MM.1S (cell line): ENCODE data around the gene XPR1.

Experiments
- CTCF ChIP-seq: fragments of 300-600 bp; sonication (generic); IDR thresholded peaks from 2 replicates; pipeline ENCODE4 v1.5.1; 2016; ENCODE audit warnings: antibody characterized with exemption, low read length, mixed read lengths
- EZH2 ChIP-seq: fragments of 300-600 bp; sonication (generic); optimal IDR thresholded peaks from 2 replicates; pipeline ENCODE3; 2017; ENCODE audit warnings: low read depth, mild to moderate bottlenecking, antibody characterized with exemption, low read length, mixed read lengths
- EZH2phosphoT487 ChIP-seq: fragments of 300-600 bp; sonication (generic); IDR thresholded peaks from 2 replicates; pipeline ENCODE4 v1.6.1; 2018; ENCODE audit warnings: antibody characterized with exemption, low read length

- TF ChIP-seq CTCF: no peak
- TF ChIP-seq EZH2: no peak
- no peak for TF ChIP-seq EZH2phosphoT487
Observed at GRCh38 chr1:180845352-180845751, 213.5 kb downstream of the XPR1 start.
